ENCODE results near the gene NDE1.
A peak's percentile ranks its signal among the peaks of the same experiment; 100 is the strongest.

The NDE1 gene

DNA sequence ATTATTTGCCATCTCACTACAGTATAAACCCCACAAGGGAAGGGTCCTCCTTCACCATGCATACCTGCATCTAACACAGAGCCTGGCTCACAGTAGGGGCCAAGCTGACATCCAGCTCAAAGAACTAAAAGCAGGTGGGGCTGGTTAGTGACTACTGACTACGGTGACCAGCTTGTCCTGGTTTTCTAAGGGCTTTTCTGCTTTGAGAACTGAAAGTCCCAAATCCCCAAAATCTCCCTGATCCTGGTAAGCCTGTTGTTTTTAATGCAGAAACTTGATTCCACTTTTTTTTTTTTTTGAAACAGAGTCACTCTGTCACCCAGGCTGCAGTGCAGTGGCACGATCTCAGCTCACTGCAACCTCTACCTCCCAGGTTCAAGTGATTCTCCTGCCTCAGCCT, 89.4 kb downstream of the NDE1 start:
- no peak for DNase-seq (ENCODE audit: low read depth)

DNA sequence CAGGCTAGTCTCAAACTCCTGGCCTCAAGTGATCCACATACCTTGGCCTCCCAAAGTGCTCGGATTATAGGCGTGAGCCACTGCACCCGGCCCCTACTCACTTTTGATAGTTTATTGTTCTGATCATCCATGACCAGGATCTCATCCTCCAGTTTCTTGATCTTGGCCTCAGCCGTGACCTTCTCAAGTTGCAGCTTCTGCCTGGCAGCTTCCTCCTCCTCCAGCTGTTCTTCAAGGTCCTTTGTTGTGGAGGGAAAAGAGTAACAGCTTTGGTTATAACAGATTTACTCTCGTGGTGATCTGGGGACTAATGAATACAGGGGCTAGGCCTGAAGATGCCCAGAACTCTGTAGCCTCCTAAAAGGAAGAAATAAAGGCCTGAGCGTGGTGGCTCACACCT, 89.9 kb downstream of the NDE1 start:
- DNase-seq (ENCODE audit: low read depth), result no peak

DNA sequence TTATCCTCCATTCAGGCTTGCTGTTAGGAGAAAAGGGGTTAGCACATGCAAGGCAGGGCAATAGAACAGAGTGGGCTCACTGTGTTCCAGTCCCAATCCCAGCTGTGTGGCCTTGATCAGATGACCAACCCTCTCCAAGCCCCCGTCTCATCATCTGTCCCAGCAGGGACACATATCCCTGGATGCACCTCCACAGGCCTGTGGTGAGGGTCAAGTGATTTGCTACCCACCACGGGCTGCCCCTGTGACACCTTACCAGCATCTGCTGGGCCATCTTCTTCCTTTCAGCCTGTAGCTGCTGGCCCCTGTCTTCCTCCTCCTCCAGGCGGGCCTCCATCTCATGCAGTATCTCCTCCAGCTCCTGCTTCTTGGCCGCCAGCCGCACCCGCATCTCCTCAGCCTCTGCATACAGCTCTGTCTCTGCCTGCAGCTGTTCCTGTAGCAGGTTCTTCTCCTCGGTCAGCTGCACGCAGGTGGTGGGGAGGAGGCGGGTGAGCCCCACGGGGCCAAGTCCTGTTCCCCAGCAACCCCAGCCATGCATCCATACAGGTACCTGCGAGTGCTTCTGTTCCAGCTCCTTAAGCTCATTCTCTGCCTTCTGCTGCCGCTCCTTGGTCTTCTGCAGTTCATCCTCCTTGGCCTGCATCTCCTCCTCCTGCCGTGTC, 91.3 kb downstream of the NDE1 start:
- no peak for DNase-seq (ENCODE audit: low read depth)

DNA sequence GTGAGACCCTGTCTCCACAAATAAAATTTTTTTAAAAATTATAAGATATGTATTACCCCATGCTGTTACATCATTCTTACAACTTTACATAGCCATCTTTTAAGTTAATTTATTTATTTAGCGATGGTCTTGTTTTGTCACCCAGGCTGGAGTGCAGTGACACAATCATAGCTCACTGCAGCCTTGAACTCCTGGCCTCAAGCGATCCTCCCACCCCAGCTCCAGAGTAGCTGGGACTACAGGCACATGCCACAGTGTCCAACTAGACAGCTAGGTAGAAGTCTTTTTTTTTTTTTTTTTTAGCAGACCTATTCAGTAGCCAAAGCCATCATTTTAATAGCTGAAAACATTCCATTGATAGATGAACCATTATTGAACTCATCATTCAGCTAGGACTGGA, 92.7 kb downstream of the NDE1 start:
- DNase-seq (ENCODE audit: low read depth), result no peak

DNA sequence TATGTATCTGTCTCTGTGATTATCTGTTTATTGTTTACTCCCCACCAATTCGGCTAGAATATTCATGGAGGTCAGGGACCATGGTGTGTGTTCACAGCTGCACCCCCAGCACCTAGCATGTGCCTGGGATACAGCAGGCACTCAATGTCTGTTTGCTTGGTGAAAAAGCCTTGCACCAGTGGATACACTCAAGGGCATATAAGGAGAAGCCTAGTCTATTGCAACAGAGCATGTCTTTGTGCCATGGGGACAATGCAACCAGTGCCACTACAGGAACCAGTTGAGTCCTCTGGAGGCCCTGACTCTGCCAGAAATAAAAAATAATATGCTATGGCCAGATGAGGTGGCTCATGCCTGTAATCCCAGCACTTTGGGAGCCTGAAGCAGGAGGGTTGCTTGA, 93.6 kb downstream of the NDE1 start:
- no peak for DNase-seq (ENCODE audit: low read depth)

DNA sequence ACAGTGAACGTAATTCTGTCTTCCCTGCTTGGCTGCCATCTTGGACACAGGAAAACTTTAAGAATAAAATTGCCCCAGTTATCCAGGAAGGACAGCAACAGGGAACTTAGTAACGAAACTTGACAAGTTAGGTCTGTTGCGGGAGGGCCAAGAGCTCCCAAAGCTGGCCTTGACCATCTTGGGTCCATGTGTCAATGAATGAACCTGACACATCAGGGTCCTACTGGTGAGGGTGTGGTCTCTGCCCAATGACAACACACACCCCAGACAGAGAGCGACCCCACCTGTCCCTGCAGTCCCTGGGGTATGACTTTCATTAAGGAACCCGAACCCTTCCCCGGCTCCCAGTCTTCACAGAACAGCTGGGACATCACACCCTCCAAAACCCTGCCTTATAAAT, 96.3 kb downstream of the NDE1 start:
- no peak for DNase-seq (ENCODE audit: low read depth)

DNA sequence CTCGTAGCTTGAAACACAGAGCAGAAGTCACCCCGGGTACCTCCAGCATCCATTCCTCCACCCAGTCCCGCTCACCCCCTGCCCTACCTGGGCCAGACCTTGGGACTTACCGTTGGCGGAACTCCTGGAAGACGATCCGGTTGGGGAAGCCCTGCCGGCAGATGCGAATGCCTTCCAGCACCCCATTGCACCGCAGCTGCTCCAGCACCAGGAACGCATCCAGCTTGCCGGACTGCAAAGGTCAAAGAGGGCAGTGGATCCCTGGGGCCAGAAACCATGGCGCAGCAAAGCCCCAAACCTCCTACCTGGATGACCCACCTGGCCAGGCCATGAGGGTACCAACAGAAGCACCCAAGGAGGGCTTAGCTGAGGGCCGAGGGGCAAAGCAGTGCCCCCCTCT, 97.9 kb downstream of the NDE1 start:
- DNase-seq (ENCODE audit: low read depth), result no peak

DNA sequence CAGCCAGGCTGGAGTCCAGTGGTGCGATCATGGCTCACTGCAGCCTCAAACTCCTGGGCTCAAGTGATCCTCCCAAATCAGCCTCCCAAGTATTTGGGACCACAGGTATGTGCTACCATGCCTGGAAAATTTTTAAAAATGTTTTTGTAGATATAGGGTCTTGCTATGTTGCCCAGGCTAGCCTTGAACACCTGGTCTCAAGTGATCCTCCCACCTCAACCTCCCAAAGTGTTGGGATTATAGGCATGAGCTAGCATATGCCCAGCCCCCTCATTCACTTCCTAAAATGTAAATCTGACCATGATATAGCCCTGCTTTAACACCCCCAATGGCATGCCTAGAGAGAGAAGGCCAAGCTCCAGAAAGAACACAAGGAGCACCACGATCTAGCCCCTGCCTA, 98.6 kb downstream of the NDE1 start:
- no peak for DNase-seq (ENCODE audit: low read depth)

DNA sequence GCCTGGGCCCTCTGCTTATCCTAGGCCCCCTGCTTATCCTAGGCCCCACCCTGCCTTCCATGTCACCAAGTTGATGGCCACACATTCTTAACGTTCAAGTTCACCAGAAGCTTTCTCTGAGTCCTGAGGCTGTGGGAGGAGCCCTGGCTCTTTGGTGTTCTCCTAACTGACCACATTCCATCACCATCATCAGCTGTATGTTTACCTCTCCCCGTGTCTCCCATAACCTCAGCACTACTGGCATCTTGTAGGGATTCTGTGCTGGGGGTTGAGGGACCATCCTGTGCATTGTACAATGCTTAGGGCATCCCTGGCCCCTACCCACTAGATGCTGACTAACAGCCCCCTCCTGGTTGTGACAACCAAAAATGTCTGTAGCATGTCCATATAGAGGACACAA, 99.3 kb downstream of the NDE1 start:
- no peak for DNase-seq (ENCODE audit: low read depth)

DNA sequence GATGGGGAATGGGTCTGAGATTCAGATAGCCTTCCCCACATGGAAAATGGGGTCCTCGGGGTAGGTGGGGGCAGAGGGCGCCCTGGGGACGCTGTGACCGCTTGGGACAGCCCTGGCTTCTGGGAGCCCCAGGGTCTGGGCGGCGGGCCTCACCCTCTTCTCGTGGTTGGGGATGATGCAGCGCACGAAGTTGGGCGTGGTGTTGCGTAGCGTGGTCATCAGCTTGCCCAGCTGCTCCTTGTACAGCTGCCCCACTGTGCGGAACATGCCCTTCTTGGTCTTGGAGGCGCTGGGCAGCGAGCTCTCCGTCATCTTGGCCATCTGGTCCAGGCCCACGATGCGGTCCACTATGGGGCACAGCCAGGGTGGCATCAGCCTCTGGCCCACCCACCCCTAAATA, 99.9 kb downstream of the NDE1 start:
- no peak for DNase-seq (ENCODE audit: low read depth)

DNA sequence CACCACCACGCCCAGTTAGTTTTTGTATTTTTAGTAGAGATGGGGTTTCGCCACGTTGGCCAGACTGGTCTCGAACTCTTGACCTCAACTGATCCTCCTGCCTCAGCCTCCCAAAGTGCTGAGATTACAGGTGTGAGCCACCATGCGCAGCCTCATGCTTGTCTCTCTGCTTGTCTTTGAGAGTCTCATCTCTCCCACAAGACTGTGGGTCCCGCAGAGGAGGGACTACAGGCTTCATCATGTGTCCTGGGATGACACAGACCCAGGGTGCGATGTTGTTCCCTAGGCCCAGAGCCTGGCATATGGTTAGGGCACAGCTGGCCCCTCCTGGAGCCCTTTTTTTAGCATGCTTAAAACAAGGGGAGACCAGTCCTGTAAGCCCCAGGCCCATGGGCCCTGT, 101.9 kb downstream of the NDE1 start:
- DNase-seq (ENCODE audit: low read depth), result no peak

DNA sequence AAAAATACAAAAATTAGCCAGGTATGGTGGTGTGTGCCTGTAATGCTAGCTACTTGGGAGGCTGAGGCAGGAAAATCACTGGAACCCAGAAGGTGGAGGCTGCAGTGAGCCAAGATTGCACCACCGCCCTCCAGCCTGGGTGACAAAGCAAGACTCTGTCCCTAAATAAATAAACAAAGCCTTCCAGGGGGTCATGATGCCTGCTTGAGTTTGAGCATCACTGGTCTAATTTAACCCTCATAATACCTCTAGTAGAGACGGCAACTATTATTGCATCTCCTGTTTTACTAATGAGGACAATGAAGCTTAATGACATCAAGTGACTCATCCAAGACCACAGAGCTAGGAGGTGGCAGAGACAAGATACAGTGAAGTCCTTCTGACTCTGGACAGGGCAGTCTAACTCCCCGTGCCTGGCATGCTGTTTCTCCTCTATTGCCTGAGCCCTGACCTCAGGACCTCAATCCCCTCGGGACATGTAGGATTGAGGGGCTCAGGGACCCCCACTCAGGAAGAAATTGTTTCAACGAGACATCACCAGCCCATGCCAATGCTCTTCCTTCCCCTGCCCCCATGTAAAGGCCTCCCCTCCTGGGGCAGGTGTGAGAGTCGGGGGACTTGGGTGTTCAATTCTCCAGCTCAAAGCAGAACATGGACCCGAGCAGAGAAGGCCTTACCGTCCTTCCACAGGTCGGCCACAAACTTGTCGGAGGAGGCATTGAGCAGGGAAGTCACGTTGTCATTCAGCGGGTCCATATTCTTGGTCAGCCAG, 102.9 kb downstream of the NDE1 start:
- no peak for DNase-seq (ENCODE audit: low read depth)

DNA sequence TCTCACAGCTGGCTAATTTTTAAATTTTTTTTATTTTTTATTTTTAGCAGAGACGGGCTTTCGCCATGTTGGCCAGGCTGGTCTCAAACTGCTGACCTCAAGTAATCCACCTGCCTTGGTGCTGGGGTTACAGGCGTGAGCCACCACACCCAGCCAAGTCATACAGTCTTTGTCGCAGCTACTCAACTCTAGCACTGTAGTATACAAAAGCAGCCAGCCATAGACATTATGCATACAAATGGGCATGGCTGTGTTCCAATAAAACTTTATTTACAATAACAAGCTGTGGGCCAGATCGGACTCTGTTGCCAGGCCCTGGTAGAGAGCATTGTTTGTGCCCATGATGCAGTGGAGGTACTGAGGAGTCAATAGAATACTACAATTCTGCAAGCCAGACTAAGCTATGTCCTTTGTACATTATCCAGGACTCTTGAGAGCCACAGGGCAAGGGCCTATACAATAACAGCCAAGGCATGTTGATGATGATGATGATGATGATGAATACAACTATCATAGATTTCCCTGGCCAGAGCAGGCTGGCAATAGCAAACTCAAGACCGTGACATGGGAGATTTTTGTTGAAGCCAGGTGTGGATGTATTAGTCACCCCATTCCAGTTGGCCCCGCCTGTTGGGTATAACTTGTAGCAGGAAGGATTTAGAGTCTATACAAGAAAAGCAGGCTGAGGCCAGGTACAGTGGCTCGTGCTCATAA, 104.9 kb downstream of the NDE1 start:
- DNase-seq (ENCODE audit: low read depth), result no peak

DNA sequence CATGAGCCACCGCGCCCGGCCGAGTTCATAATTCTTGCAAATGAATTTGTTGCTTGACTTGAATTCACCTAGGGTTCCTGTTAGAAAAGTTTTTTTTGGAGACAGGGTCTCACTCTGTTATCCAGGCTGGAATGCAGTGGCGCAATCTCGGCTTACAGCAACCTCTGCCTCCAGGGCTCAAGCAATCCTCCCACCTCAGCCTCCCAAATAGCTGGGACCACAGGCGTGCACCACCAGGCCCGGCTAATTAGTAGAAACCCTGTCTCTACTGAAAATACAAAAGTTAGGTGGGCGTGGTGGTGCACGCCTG, 107.0 kb downstream of the NDE1 start:
- no peak for DNase-seq (ENCODE audit: low read depth)

DNA sequence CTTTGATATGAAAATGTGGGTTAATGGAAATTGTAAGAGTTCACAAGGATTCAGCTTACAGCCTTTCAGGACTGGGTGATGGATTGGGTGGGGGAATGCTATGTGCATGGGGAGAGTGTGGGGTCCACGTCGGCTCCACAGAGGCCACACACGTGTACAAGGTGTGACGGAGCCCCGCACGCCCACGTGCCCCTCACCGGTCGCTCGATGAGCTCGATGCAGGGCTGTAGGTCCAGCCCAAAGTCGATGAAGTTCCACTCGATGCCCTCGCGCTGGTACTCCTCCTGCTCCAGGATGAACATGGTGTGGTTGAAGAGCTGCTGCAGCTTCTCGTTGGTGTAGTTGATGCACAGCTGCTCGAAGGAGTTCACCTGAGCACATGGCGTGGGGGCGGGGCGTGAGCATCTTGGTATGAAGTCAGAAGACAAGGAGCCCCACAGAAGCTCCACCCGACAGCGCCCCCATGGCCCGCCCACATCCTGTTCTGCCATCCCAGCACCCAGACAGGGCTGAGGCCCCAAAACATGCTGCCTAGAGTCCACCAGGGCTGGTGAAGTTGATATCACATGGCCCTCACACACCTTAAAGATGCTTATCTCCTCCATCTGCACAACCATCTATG, 107.7 kb downstream of the NDE1 start:
- DNase-seq (ENCODE audit: low read depth), result no peak

DNA sequence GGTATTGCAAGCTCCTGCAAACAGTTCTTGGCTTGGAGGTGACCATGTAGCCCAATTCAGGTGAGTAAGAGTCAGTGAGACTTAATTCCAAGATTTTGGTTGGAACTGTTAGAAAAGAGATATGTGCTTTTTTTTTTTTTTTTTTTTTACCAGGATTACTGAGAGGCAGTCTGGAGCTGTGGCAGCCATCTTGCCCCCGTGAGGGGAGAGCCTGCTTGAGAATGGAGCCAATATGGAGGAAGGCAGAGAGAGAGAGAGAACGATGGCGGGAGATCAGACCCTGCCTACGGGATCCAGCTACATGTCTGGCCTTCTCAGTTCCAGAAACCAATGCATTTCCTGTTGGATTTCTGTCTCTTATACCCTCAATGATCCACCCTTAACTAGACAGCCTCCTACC, 109.0 kb downstream of the NDE1 start:
- no peak for DNase-seq (ENCODE audit: low read depth)

DNA sequence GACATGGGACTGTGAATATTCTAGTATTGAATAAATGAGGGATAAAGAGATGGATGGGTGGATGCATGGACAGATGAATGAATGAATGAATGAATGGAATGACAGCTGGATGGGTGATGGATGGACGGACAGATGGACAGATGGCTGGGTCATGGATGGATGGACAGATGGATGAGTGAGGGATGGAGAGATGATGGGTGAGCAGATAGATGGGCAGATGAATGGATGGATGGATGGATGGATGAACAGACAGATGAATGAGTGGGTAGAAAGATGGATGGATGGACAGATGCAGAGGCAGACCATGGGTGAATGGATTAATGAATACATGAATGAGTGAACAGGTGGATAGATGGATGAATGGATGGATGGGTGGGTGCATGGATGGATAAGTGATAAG, 110.1 kb downstream of the NDE1 start:
- DNase-seq (ENCODE audit: low read depth), result no peak

DNA sequence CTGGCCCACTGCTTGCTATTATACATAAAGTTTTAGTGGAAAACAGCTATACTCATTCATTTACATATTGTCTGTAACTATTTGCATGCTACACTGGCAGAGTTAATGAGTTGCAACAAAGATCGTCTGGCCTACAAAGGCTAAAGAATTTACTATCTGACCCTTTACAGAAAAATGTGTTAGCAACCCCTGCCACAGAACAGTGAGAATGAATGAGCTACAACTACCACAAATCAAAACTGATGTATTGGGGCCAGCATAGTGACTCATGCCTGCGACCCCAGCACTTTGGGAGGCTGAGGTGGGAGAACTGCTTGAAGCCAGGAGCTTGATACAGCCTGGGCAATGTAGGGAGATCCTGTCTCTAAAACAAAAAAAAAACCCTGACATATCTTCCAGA, 114.1 kb downstream of the NDE1 start:
- no peak for DNase-seq (ENCODE audit: low read depth)

DNA sequence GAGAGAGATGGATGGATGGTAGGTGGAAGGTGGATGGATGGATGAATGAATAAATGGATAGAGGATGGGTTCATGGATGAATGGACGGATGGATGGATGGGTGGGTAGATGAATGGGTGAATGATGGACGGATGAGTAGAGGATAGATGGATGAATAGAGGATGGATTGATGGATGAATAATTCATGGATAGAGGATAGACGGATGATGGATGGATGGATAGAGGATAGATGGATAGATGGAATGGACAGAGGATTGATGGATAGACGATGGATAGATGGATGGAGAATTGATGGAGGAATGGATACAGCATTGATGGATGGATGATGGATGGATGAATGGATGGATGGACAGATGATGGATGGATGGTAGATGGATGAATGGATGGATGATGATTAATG, 115.1 kb downstream of the NDE1 start:
- no peak for DNase-seq (ENCODE audit: low read depth)

DNA sequence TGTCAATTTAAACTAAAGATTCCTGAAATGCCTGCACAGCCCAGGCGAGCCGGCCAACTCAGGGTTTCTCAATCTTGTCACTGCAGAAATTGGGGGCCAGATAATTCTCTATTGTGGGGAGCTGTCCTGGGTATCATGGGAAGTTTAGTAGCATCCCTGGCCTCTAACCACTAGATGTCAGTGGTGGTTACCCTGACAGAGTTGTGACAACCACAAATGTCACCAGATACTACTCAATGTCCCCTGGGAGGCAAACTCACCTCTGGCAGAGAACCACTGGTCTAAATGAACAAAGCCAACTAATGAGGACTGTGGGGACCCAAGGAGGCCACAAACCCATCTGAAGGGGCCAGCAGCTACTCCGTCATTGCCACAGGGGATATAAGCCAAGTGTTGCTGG, 115.8 kb downstream of the NDE1 start:
- peak; percentile 7 for DNase-seq (ENCODE audit: low read depth)

DNA sequence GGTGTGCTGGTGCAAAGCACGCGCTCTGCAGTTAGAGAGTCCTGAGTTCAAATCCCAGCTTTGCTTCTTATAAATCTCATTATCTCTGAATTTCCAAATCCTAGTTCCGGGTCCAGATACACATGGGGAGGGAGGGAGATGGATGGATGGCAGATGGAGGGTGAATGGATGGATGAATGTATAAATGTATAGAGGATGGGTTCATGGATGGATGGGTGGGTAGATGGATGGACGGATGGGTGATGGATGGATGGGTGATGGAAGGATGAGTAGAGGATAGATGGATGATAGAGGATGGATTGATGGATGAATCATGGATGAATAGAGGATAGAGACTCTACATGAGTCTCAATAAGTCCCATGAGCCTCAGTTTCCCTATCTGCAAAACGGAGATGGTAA, 116.9 kb downstream of the NDE1 start:
- no peak for DNase-seq (ENCODE audit: low read depth)

DNA sequence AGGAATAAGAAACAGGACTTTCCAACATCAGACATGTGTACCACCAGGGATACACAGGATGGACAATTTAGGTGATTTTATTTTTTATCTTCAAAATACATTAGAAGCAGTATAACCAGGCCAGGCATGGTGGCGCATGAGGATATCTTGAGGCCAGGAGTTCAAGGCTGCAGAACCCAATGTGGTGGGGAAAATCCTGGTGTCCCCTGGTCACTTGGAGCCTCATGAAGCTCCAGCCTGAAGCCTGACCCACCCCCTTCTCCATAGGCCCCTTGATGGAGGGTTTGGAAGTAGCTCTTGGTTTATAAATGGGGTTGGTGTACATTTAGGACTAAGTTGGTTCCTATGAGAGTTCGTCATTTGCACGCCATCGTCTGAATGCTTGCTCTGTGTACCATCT, 118.2 kb downstream of the NDE1 start:
- DNase-seq (ENCODE audit: low read depth), result no peak

DNA sequence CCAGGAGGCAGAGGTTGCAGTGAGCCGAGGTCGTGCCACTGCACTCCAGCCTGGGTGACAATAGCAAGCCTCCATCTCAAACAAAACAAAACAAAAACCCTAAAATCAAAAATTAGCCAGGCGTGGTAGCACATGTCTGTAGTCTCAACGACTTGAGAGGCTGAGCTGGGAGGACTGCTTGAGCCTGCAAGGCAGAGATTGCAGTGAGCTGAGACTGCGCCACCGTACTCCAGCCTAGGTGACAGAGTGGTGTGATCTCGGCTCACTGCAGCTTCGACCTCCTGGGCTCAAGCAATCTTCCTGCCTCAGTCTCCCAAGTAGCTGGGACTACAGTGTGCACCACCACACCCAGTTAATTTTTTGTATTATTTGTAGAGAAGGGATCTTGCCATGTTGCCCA, 119.2 kb downstream of the NDE1 start:
- no peak for DNase-seq (ENCODE audit: low read depth)
